HUES6 (cell line): Measurements from ENCODE around the gene FGFR2.

ENCODE experiments used
- H3K27ac ChIP-seq: 2 replicates; pipeline ENCODE4 v1.7.0; 2013; ENCODE audit warnings: low read depth, mild to moderate bottlenecking, low read length, inconsistent platforms
- H3K27me3 ChIP-seq: 2 replicates; pipeline ENCODE4 v1.6.1; 2013; ENCODE audit warnings: low read length; ENCODE audit not compliant: control insufficient read depth, insufficient read depth
- H3K36me3 ChIP-seq: 2 replicates; pipeline ENCODE4 v1.6.1; 2013; ENCODE audit warnings: low read length; ENCODE audit not compliant: control insufficient read depth, insufficient read depth
- H3K4me1 ChIP-seq: 2 replicates; pipeline ENCODE4 v1.6.1; 2013; ENCODE audit warnings: low read length; ENCODE audit not compliant: control insufficient read depth, insufficient read depth
- H3K4me3 ChIP-seq: 2 replicates; pipeline ENCODE4 v1.5.1; 2013; ENCODE audit warnings: low read depth, low read length
- H3K9ac ChIP-seq: one replicate; pipeline ENCODE4 v1.6.1; 2013; ENCODE audit warnings: mild to moderate bottlenecking, low read length
- H3K9me3 ChIP-seq: 2 replicates; pipeline ENCODE4 v1.6.1; 2013; ENCODE audit warnings: low read depth, low read length; ENCODE audit not compliant: control insufficient read depth, insufficient read depth

FGFR2 gene

DNA sequence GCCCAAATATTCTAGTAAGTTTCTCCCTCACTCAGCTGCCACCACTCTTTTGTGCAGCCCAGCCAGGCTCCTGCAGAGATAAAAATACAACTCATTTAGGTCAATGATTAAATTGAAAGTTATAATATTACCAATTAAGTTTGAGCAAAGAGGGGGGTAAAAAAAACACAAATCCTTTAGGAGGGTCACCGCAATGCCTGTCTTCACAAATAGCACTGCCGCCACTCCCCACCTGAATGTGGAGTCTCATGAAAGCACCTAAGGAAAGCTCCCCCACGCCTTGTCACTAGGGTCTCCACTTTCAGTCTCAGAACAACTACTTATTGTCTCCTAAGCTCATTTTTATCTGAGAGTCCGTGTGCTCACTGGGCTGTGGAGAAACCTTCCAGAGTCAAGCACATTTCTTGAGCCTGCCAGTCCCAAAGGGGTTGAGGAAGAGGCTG, 148.7 kb downstream of the FGFR2 start:
- Histone ChIP-seq H3K27ac (no peak overlapping the region), H3K27me3 (no peaks in the 10 kb centered on the region), H3K4me1 (no peaks in the 10 kb centered on the region; the same call in 1 of the 2 replicates), H3K36me3 (no peaks in the 10 kb centered on the region), H3K4me3 (no peak overlapping the region), H3K9ac (no peak overlapping the region), H3K9me3 (no peaks in the 10 kb centered on the region)

- Histone ChIP-seq H3K27me3 (no peaks in the 10 kb centered on the region), H3K4me1 (no peaks in the 10 kb centered on the region; the same call in 1 of the 2 replicates), H3K9me3 (no peaks in the 10 kb centered on the region), H3K9ac (no peak overlapping the region), H3K36me3 (no peaks in the 10 kb centered on the region), H3K27ac (no peak overlapping the region), H3K4me3 (no peak overlapping the region)
These were observed 149.3 kb downstream of the FGFR2 start for GRCh38 chr10:121448766-121449421.

DNA sequence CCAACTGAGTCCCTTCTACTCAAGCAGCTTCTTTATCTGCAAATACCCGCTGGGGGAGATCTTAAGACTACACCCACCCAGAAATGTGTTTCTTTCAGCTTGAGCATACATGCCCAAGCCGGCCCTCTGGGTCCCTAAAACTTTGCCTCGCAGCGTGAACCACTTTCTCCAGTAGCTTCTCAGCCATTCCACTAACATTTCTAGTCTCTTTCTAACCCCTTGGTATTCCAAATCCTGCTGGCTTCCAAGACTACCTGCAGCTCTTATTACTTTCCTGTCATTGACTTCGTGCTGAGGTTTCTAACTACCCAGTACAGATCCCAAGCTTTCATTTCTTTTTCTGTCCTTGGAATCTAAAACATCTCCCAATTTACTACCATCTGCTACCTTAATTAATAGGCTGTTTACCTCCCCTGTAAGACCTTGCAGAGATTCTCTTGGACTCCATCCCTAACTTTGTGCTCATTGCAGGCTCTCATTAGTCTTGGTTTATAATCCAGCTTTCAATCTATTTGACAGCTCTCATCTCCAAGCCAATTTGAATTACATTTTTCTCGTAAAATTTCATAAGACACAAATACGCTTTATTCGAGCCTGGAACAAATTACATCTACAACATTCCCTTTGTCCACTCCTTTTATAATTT, 153.6 kb downstream of the FGFR2 start:
- no peak overlapping the region for H3K9ac ChIP-seq
- H3K4me1 ChIP-seq = no peaks in the 10 kb centered on the region
- no peak overlapping the region for H3K4me3 ChIP-seq
- H3K27me3 ChIP-seq = no peaks in the 10 kb centered on the region
- no peaks in the 10 kb centered on the region for H3K9me3 ChIP-seq
- no peaks in the 10 kb centered on the region for H3K36me3 ChIP-seq
- H3K27ac ChIP-seq = no peak overlapping the region

- Histone ChIP-seq H3K27me3 (no peaks in the 10 kb centered on the region), H3K9ac (no peak overlapping the region), H3K27ac (no peak overlapping the region), H3K9me3 (no peaks in the 10 kb centered on the region), H3K4me1 (no peaks in the 10 kb centered on the region; the same call in 1 of the 2 replicates), H3K4me3 (no peak overlapping the region), H3K36me3 (no peaks in the 10 kb centered on the region)
These were observed 155.9 kb downstream of the FGFR2 start for GRCh38 chr10:121442086-121442935.

GRCh38 chr10:121440461-121440860, 157.8 kb downstream of the FGFR2 start:
- no peak overlapping the region for H3K4me3 ChIP-seq
- H3K27me3 ChIP-seq = no peaks in the 10 kb centered on the region
- H3K27ac ChIP-seq = no peak overlapping the region
- H3K9ac ChIP-seq = no peak overlapping the region
- H3K9me3 ChIP-seq = no peaks in the 10 kb centered on the region
- no peaks in the 10 kb centered on the region for H3K36me3 ChIP-seq
- H3K4me1 ChIP-seq = peaks cover 15% of the 10 kb centered on the region

DNA sequence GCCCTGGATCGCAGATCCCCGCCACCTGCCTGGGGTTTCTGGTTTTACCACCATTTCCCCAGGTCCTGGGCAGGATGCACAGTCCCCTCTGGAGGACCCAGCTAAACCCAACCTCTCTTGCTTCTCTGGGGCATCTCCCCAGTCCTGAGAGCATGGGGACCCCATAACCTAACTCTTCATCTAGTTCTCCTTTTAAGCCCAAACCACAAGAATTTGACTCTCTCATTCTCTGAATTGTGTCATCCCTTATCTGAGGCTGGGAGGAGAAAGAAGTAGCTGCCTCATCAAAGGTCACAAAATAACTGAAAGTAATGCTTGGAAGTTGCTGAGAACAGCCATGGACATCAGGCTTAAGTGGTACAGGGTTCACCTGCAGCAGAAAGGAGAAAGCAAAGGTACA, 159.9 kb downstream of the FGFR2 start:
- no peak overlapping the region for H3K9ac ChIP-seq
- H3K4me3 ChIP-seq = no peak overlapping the region
- H3K27me3 ChIP-seq = no peaks in the 10 kb centered on the region
- no peaks in the 10 kb centered on the region for H3K9me3 ChIP-seq
- peaks cover 28% of the 10 kb centered on the region for H3K4me1 ChIP-seq
- no peak overlapping the region for H3K27ac ChIP-seq
- H3K36me3 ChIP-seq = no peaks in the 10 kb centered on the region

GRCh38 chr10:121437596-121437995, 160.6 kb downstream of the FGFR2 start:
- no peak overlapping the region for H3K9ac ChIP-seq
- H3K36me3 ChIP-seq = no peaks in the 10 kb centered on the region
- H3K9me3 ChIP-seq = no peaks in the 10 kb centered on the region
- H3K27me3 ChIP-seq = no peaks in the 10 kb centered on the region
- peaks cover 28% of the 10 kb centered on the region for H3K4me1 ChIP-seq
- H3K27ac ChIP-seq = no peak overlapping the region; the same call in 1 of the 2 replicates
- H3K4me3 ChIP-seq = no peak overlapping the region

- Histone ChIP-seq H3K4me1 (peaks cover 28% of the 10 kb centered on the region), H3K27ac (no peak overlapping the region; the same call in 1 of the 2 replicates), H3K4me3 (no peak overlapping the region), H3K9me3 (no peaks in the 10 kb centered on the region), H3K27me3 (no peaks in the 10 kb centered on the region), H3K9ac (no peak overlapping the region), H3K36me3 (no peaks in the 10 kb centered on the region)
These were observed 161.5 kb downstream of the FGFR2 start for GRCh38 chr10:121436630-121437341.

GRCh38 chr10:121436281-121436629, 162.0 kb downstream of the FGFR2 start:
- Histone ChIP-seq H3K27ac (no peak overlapping the region), H3K4me1 (peaks cover 28% of the 10 kb centered on the region), H3K9ac (no peak overlapping the region), H3K36me3 (no peaks in the 10 kb centered on the region), H3K4me3 (no peak overlapping the region), H3K9me3 (no peaks in the 10 kb centered on the region), H3K27me3 (no peaks in the 10 kb centered on the region)

DNA sequence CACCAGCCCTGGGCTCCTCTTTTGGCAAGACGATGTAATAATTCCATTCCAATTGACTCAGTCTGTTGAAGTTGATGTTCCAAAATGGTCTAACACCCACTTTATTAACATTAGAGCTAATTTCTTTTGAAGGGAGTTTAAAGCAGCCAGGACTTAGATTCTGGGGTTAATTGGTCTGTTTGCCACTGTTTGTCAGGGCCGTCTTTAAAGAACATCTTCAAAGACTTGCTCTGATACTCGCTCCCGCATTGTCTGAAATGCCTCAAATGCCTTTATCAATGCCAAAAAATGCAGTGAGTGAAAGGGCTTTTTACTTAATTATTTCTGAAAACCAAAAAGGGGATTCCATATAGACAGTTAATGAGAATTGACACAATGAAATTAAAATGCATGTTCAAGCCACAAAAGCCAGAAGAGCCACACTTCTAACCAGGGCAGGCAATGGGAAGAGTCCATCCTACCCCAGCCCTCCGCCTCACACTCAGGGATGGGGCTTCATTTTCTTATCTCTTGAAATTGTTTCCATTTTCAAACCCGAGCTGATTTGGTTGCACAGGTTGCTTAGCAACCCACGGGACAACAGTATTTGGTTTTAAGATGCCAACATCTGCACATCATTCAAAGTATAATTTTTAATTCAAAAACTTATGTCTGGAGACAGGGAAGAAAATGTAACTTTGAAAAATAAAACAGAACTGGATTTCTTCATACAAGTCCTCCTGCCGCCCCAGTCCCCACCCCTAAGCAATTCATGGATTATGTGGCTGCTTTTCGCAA, 163.0 kb downstream of the FGFR2 start:
- Histone ChIP-seq H3K9ac (no peak overlapping the region), H3K27ac (no peak overlapping the region), H3K27me3 (no peaks in the 10 kb centered on the region), H3K36me3 (no peaks in the 10 kb centered on the region), H3K4me3 (no peak overlapping the region), H3K4me1 (peaks cover 28% of the 10 kb centered on the region), H3K9me3 (no peaks in the 10 kb centered on the region)
